ENCODE data around the gene TPP1. TPM values are rescaled to one million over a fixed set of nuclear protein-coding genes. Genes with fewer than 3 reads are reported as not detected.

The TPP1 gene
- total and polyA plus RNA-seq, 9 of the 15 experiments (the other 6 are each of a cell fraction or from before 2014, with no cell fraction given) = 7.5 to 75.8 (median 15.7) TPM

GRCh38 chr11:6646576-6646917 lies 27.3 kb upstream of the TPP1 start:
- DNase-seq (ENCODE audit: extremely low read depth in 1 of 4, low spot score in 3 of 4) (no peak), FAIRE-seq (no peak), ATAC-seq (no peak)
- no CpG with 5 or more reads among the region's 3 CpGs for whole genome bisulfite sequencing (ENCODE audit: insufficient coverage, low coverage, missing lambda C conversion rate)
- intact Hi-C loops (cut with micrococcal nuclease) (no loop called here), in situ Hi-C loops (cut with MboI) (no loop called here)
- peaks cover 21 to 41% of the 10 kb centered on the region in 2 experiments for H3K4me1 ChIP-seq (replicated peaks in 1 of 2; ENCODE audit: control insufficient read depth in 2 of 2, insufficient read depth in 2 of 2, low read length in 2 of 2)
- H3K79me2 ChIP-seq (ENCODE audit: control insufficient read depth, insufficient read depth, low read length) = no peaks in the 10 kb centered on the region
- ChIA-PET POLR2A (interaction anchor here (1.2 kb wide), 1 partner anchor 21 kb away, joined by 4 read pairs; no protein-coding TSS in a partner anchor), CTCF (ENCODE audit: low intra/inter-chr PET ratio) (no interaction called here)
- H3K4me3 ChIP-seq = no peak overlapping the region
- BruUV-seq (replicated peaks) = no TSS peak
- TF ChIP-seq PTTG1 (tag; IDR thresholded peaks at IDR 0.05; ENCODE audit: low read depth) (no peak), OTX1 (CRISPR knock-in tag; IDR thresholded peaks at IDR 0.05) (0 out of 2 replicates have a peak, but pooled peaks have one; percentile 15), YBX1 (IDR thresholded peaks at IDR 0.05) (no peak)
- TF ChIP-seq, protein P1, sequence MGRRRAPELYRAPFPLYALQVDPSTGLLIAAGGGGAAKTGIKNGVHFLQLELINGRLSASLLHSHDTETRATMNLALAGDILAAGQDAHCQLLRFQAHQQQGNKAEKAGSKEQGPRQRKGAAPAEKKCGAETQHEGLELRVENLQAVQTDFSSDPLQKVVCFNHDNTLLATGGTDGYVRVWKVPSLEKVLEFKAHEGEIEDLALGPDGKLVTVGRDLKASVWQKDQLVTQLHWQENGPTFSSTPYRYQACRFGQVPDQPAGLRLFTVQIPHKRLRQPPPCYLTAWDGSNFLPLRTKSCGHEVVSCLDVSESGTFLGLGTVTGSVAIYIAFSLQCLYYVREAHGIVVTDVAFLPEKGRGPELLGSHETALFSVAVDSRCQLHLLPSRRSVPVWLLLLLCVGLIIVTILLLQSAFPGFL (CRISPR knock-in tag; IDR thresholded peaks at IDR 0.05) = no peak
- peak overlapping the region in 1 of 2 experiments; percentile 13; a peak in 1 of 4 replicates for H3K9ac ChIP-seq (ENCODE audit: insufficient read depth in 1 of 2, low read depth in 2 of 2, low read length in 2 of 2)
- H3K27me3 ChIP-seq (ENCODE audit: control insufficient read depth in 2 of 2, insufficient read depth in 2 of 2, low read length in 2 of 2) = no peaks in the 10 kb centered on the region; a peak in 1 of 5 replicates
- H2AFZ ChIP-seq (ENCODE audit: low read depth, low read length) = peak overlapping the region; percentile 77
- no peak overlapping the region; the same call in 2 of the 3 replicates for H3K27ac ChIP-seq (ENCODE audit: extremely low read depth, low read depth, low read length)
- no peaks in the 10 kb centered on the region for H3K9me1 ChIP-seq (ENCODE audit: control insufficient read depth, insufficient read depth, low read length)
- no peaks in the 10 kb centered on the region for H3K36me3 ChIP-seq (ENCODE audit: control insufficient read depth, insufficient read depth, low read length)
- H3K9me3 ChIP-seq (replicated peaks; ENCODE audit: control insufficient read depth, insufficient read depth, low read depth, low read length) = no peaks in the 10 kb centered on the region
- H3K4me2 ChIP-seq (ENCODE audit: insufficient read depth, low read length) = peak overlapping the region; percentile 9; the same call in 1 of the 2 replicates
- no peaks in the 10 kb centered on the region for H4K20me1 ChIP-seq (replicated peaks; ENCODE audit: control insufficient read depth, insufficient read depth, low read length)

DNA sequence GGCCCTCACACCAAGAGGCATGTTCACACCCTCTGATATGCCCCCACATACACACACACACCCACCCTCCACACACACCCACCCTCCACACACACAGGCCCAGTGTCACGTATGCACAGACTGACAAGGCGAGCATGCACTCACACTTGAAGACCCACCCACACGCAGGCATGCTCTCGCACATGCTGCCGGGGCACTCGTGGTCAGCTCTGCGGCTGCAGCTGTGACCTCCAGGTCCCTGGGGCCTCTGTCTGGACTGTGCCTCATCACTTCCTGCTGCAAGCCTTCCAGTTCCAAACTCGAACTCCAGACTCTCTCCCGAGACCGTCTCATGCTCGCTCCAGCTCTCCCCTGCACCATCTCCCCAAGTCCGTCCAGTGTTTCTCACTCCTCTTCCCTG lies 26.8 kb upstream of the TPP1 start:
- Histone ChIP-seq H3K9me3 (replicated peaks; ENCODE audit: control insufficient read depth, insufficient read depth, low read depth, low read length) (no peaks in the 10 kb centered on the region), H4K20me1 (replicated peaks; ENCODE audit: control insufficient read depth, insufficient read depth, low read length) (no peaks in the 10 kb centered on the region), H3K79me2 (ENCODE audit: control insufficient read depth, insufficient read depth, low read length) (no peaks in the 10 kb centered on the region), H3K4me1 (replicated peaks in 1 of 2; ENCODE audit: control insufficient read depth in 2 of 2, insufficient read depth in 2 of 2, low read length in 2 of 2) (peaks cover 26 to 36% of the 10 kb centered on the region in 2 experiments), H2AFZ (ENCODE audit: low read depth, low read length) (peak overlapping the region; percentile 77), H3K36me3 (ENCODE audit: control insufficient read depth, insufficient read depth, low read length) (no peaks in the 10 kb centered on the region), H3K4me3 (no peak overlapping the region), H3K27ac (ENCODE audit: extremely low read depth, low read depth, low read length) (no peak overlapping the region; the same call in 2 of the 3 replicates), H3K9ac (ENCODE audit: insufficient read depth in 1 of 2, low read depth in 2 of 2, low read length in 2 of 2) (peak overlapping the region in 1 of 2 experiments; percentile 75; a peak in 2 of 4 replicates), H3K9me1 (ENCODE audit: control insufficient read depth, insufficient read depth, low read length) (no peaks in the 10 kb centered on the region), H3K27me3 (ENCODE audit: control insufficient read depth in 2 of 2, insufficient read depth in 2 of 2, low read length in 2 of 2) (no peaks in the 10 kb centered on the region; a peak in 1 of 5 replicates), H3K4me2 (ENCODE audit: insufficient read depth, low read length) (peak overlapping the region; percentile 9; the same call in 1 of the 2 replicates)
- no TSS peak for BruUV-seq (replicated peaks)
- in situ Hi-C loops (cut with MboI) (no loop called here), intact Hi-C loops (cut with micrococcal nuclease) (no loop called here)
- 51% methylated on average over 8 of the region's 12 CpGs for WGBS (ENCODE audit: insufficient coverage, low coverage, missing lambda C conversion rate)
- ChIA-PET POLR2A (no interaction called here), CTCF (ENCODE audit: low intra/inter-chr PET ratio) (no interaction called here)
- DNase-seq (ENCODE audit: extremely low read depth in 1 of 4, low spot score in 3 of 4) = peak in 3 of 4 experiments; percentile 34 to 51 (median 37)
- peak; percentile 49 for FAIRE-seq
- peak; percentile 36; the same call in 1 of the 3 replicates for ATAC-seq
- TF ChIP-seq ZBTB33 (CRISPR knock-in tag; IDR thresholded peaks at IDR 0.05) (peak; percentile 52), FOXA3 (CRISPR knock-in tag; conservative IDR thresholded peaks at IDR 0.05 in 1 of 2, IDR thresholded peaks at IDR 0.05 in 1 of 2) (peak in 1 of 2 experiments; percentile 37; a peak in 1 of 4 replicates), ZNF76 (CRISPR knock-in tag; IDR thresholded peaks at IDR 0.05; ENCODE audit: borderline replicate concordance) (no peak), TEAD4 (IDR thresholded peaks at IDR 0.05; ENCODE audit: low read length) (no peak), TEAD4 (CRISPR knock-in tag; IDR thresholded peaks at IDR 0.05; ENCODE audit: borderline replicate concordance) (peak; percentile 44; the same call in 1 of the 2 replicates)
- TF ChIP-seq, protein P2, sequence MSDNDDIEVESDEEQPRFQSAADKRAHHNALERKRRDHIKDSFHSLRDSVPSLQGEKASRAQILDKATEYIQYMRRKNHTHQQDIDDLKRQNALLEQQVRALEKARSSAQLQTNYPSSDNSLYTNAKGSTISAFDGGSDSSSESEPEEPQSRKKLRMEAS (CRISPR knock-in tag; IDR thresholded peaks at IDR 0.05) = peak; percentile 97

Data from K562 (cell line).